ENCODE data around the gene C1orf122. TPM values are rescaled to one million over a fixed set of nuclear protein-coding genes. Genes with fewer than 3 reads are reported as not detected.

The C1orf122 gene
- total and polyA plus RNA-seq, 2 of the 4 experiments (the other 2 are of a cell fraction), result 2.0 to 13.6 TPM

DNA sequence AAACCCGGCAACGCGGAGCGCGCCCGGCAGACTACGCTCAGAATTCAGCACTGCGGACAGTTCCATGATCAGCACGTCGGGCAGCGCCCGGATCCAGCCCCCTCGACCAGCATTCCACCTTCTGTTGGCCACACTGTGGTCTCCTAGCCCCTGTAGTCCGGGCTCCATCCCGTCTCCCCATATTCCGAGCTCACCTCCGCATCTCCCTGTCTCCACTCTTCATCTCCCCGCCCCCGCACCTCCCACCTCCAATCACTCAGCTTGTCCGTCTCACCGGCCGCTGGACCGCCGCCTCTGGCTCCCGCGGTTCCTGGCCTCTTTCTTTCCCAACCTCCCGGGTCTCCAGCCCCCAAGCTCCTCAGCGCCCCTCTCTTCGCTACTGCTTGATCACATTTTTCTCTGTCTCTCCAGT lies 43.2 kb upstream of the C1orf122 start:
- DNase-seq, result peak; percentile 37
- no peak overlapping the region for H2BK120ac ChIP-seq (ENCODE audit: low read depth, low read length)
- H2AK5ac ChIP-seq (ENCODE audit: low read depth, low read length), result no peak overlapping the region
- H3K9me3 ChIP-seq (ENCODE audit: control insufficient read depth, insufficient read depth, low read length), result no peaks in the 10 kb centered on the region; the same call in 1 of the 2 replicates
- H2BK15ac ChIP-seq (ENCODE audit: low read depth, low read length), result no peak overlapping the region
- H3K27me3 ChIP-seq (ENCODE audit: control insufficient read depth, insufficient read depth, low read length), result peaks cover 44% of the 10 kb centered on the region
- H3K9me1 ChIP-seq (ENCODE audit: insufficient read depth, low read length), result no peaks in the 10 kb centered on the region
- H3K36me3 ChIP-seq (ENCODE audit: control insufficient read depth, insufficient read depth, low read length), result no peaks in the 10 kb centered on the region
- no peak overlapping the region for H2AFZ ChIP-seq (replicated peaks; ENCODE audit: low read length, poor library complexity)
- no peak overlapping the region for H2BK20ac ChIP-seq (ENCODE audit: low read depth, low read length)
- no TSS peak for BruUV-seq (replicated peaks)
- dilution Hi-C loops (cut with HindIII; ENCODE audit: low sequenced_read_pairs, unreplicated experiment) (no loop called here), in situ Hi-C loops (cut with MboI; ENCODE audit: low sequenced_read_pairs) (no loop called here), intact Hi-C loops (cut with micrococcal nuclease) (no loop called here)
- H3K4me2 ChIP-seq (ENCODE audit: low read depth, low read length), result no peak overlapping the region
- H4K91ac ChIP-seq (ENCODE audit: insufficient read depth, low read depth, low read length), result no peak overlapping the region
- no peak overlapping the region for H4K5ac ChIP-seq (ENCODE audit: low read depth, low read length)
- no peaks in the 10 kb centered on the region for H3K79me1 ChIP-seq (ENCODE audit: low read depth in 1 of 2, low read length in 2 of 2)
- no peaks in the 10 kb centered on the region for H3K4me1 ChIP-seq (ENCODE audit: control insufficient read depth, insufficient read depth, low read length)
- POLR2A ChIA-PET (ENCODE audit: unreplicated experiment), result no interaction called here
- no peak overlapping the region for H3K23ac ChIP-seq (ENCODE audit: low read depth, low read length)
- CTCF ChIA-PET, result no interaction called here
- no peak overlapping the region for H3K56ac ChIP-seq (ENCODE audit: extremely low read depth, insufficient read depth, low read length)
- no peak overlapping the region for H2BK5ac ChIP-seq (ENCODE audit: low read depth, low read length, poor library complexity, severe bottlenecking)
- no peak overlapping the region for H3K27ac ChIP-seq (ENCODE audit: insufficient read depth, low read length)
- H3K4me3 ChIP-seq (ENCODE audit: insufficient read depth, low read depth, low read length), result no peak overlapping the region
- H4K20me1 ChIP-seq (ENCODE audit: insufficient read depth, low read length), result no peaks in the 10 kb centered on the region
- peak overlapping the region; percentile 57 for H2AK9ac ChIP-seq (replicated peaks; ENCODE audit: low read depth, low read length, poor library complexity)
- WGBS, 2 experiments (ENCODE audit: extremely low coverage in 2 of 2, insufficient read length in 1 of 2), result 0% methylated on average over 13 of the region's 29 CpGs; no CpG with 5 or more reads in 1 of the 2 experiments
- H4K8ac ChIP-seq (ENCODE audit: low read depth in 2 of 2, low read length in 2 of 2), result no peak overlapping the region
- no peak overlapping the region for H3K14ac ChIP-seq (replicated peaks; ENCODE audit: low read depth, low read length)
- H3K9ac ChIP-seq (ENCODE audit: low read depth, low read length), result no peak overlapping the region
- TF ChIP-seq RCOR1 (IDR thresholded peaks at IDR 0.05; ENCODE audit: insufficient replicate concordance, low read length) (peak; percentile 85), MAZ (IDR thresholded peaks at IDR 0.05; ENCODE audit: borderline replicate concordance, low read depth, low read length) (peak; percentile 36; the same call in 1 of the 2 replicates), CEBPB (IDR thresholded peaks at IDR 0.05; ENCODE audit: low read depth, low read length) (no peak)
- TF ChIP-seq, protein P1, sequence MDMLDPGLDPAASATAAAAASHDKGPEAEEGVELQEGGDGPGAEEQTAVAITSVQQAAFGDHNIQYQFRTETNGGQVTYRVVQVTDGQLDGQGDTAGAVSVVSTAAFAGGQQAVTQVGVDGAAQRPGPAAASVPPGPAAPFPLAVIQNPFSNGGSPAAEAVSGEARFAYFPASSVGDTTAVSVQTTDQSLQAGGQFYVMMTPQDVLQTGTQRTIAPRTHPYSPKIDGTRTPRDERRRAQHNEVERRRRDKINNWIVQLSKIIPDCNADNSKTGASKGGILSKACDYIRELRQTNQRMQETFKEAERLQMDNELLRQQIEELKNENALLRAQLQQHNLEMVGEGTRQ (IDR thresholded peaks at IDR 0.05; ENCODE audit: low read depth, low read length), result no peak
- ATAC-seq (ENCODE audit: low read depth), result peak; percentile 90
- H3K18ac ChIP-seq (ENCODE audit: low read depth, low read length), result no peak overlapping the region
- no peak overlapping the region for H3K4ac ChIP-seq (ENCODE audit: low read depth, low read length)
